HUES48 (cell line): Measurements from ENCODE around the gene BMX.

ENCODE experiments used
- H3K27ac ChIP-seq: one replicate; pipeline ENCODE4 v1.7.0; 2013; ENCODE audit warnings: low read depth, low read length, inconsistent platforms
- H3K27me3 ChIP-seq: 2 replicates; pipeline ENCODE4 v1.6.1; 2013; ENCODE audit warnings: mild to moderate bottlenecking, low read length; ENCODE audit not compliant: control insufficient read depth, insufficient read depth
- H3K36me3 ChIP-seq: 2 replicates; pipeline ENCODE4 v1.6.1; 2013; ENCODE audit warnings: low read length; ENCODE audit not compliant: control insufficient read depth, insufficient read depth
- H3K4me1 ChIP-seq: 2 replicates; pipeline ENCODE4 v1.6.1; 2013; ENCODE audit warnings: mild to moderate bottlenecking, low read length; ENCODE audit not compliant: control insufficient read depth, insufficient read depth
- H3K4me3 ChIP-seq: 2 replicates; pipeline ENCODE4 v1.5.1; 2013; ENCODE audit warnings: mild to moderate bottlenecking, low read depth, low read length
- H3K9ac ChIP-seq: 2 replicates; pipeline ENCODE4 v1.6.1; 2013; ENCODE audit warnings: mild to moderate bottlenecking, low read depth, low read length, moderate library complexity
- H3K9me3 ChIP-seq: 2 replicates; pipeline ENCODE4 v1.6.1; 2013; ENCODE audit warnings: low read length; ENCODE audit not compliant: control insufficient read depth, insufficient read depth

BMX gene

DNA sequence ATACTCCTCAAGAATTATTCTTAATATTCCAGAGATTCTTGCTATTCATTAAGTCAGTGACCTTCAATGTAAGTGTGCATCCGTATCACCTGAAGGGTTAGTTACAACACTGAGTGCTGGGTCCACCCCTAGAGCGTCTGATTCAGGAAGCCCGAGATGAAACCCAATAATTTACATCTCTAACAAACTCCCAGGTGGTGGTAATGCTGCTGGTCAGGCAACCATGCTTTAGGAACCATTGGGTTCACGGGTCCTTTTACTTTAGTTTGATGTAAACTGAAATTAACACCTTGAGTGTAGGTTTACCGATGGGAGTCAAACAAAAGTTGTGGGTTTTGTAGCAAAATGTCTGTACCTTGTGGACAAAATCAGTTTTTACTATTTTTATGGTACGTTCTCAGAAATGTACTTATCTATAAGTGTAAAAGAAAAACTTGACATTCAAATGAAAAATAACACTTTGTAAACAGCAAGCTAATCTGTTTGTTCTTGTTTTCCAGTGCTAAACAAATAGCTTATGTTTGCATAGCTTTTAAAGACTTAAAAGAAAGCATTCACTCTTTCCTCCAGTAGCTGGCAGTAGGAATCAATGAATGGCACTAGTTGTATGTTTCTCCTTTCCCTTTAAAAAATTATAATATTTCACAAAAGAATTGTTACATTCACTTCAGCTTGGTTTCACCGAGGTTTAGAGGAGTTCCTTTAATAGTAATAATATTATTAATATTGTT is 67.4 kb downstream of the BMX start:
- H3K36me3 ChIP-seq = no peaks in the 10 kb centered on the region
- H3K27me3 ChIP-seq = no peaks in the 10 kb centered on the region
- H3K4me1 ChIP-seq = peaks cover 27% of the 10 kb centered on the region
- no peak overlapping the region for H3K27ac ChIP-seq
- H3K4me3 ChIP-seq = no peak overlapping the region; the same call in 1 of the 2 replicates
- no peak overlapping the region for H3K9ac ChIP-seq
- H3K9me3 ChIP-seq = no peaks in the 10 kb centered on the region

DNA sequence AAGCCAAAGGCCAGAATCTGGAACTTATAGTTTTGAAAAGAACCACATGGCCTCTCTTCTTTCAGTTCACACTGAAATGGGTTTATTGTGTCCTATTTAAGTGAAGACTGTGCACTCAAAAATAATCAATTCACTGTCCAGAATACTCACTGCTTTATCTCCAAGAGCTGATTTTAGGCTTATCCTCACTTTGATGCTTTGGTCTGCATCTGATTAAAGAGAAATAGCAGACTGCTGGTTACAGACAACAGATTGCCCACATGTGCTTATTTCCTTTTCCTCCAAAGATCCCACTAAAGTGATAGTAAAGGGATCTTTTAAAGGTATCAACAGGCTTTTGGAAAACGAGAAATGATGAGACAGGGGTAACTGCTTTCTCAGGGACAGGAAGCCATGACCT is 69.5 kb downstream of the BMX start:
- Histone ChIP-seq H3K27me3 (0 out of 2 replicates have a peak, but pooled peaks cover 6% of the 10 kb centered on the region), H3K27ac (no peak overlapping the region), H3K9ac (no peak overlapping the region), H3K4me3 (no peak overlapping the region), H3K36me3 (no peaks in the 10 kb centered on the region), H3K4me1 (peaks cover 27% of the 10 kb centered on the region), H3K9me3 (no peaks in the 10 kb centered on the region)

DNA sequence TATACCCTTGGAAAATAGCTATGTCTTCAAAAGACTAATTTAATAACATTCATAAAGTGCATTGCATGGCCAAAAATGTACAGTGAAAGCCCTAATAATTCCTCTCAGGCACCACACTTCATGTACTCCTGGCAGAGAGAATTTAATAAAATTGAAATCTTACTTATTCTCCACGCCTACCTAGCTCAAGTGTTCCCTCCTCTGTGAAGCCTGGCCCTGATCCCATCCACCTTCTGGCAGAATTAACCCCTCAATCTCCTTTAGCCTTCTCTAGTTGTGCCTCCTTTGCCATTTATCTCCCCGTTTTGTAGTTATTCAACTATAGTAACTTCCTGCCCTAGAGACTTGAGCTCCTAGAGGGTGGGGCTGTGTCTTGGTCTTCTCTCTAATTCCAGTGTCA is 73.4 kb downstream of the BMX start:
- Histone ChIP-seq H3K9me3 (no peaks in the 10 kb centered on the region), H3K27me3 (peaks cover 16% of the 10 kb centered on the region), H3K36me3 (no peaks in the 10 kb centered on the region), H3K4me1 (peaks cover 16% of the 10 kb centered on the region), H3K9ac (no peak overlapping the region), H3K4me3 (no peak overlapping the region), H3K27ac (no peak overlapping the region)

DNA sequence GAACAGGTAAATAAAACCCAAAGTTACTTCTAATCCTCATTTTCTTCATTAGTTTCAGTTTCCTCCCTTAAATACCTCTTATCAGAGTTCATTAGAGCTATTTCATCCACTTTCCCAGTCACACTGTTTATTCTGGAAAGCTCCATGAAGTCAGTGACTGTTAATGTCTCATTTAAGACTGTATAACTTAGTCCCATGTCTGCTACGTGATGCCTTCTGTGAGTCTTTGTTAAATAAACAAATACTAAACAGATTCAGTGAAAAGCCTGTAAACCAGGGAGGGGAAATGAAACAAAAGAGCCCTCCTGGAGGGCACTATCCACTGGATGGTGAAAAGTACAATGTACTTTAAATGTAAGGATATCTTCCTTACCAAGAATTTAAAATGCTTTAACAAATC is 75.4 kb downstream of the BMX start:
- H3K27me3 ChIP-seq = peaks cover 16% of the 10 kb centered on the region

DNA sequence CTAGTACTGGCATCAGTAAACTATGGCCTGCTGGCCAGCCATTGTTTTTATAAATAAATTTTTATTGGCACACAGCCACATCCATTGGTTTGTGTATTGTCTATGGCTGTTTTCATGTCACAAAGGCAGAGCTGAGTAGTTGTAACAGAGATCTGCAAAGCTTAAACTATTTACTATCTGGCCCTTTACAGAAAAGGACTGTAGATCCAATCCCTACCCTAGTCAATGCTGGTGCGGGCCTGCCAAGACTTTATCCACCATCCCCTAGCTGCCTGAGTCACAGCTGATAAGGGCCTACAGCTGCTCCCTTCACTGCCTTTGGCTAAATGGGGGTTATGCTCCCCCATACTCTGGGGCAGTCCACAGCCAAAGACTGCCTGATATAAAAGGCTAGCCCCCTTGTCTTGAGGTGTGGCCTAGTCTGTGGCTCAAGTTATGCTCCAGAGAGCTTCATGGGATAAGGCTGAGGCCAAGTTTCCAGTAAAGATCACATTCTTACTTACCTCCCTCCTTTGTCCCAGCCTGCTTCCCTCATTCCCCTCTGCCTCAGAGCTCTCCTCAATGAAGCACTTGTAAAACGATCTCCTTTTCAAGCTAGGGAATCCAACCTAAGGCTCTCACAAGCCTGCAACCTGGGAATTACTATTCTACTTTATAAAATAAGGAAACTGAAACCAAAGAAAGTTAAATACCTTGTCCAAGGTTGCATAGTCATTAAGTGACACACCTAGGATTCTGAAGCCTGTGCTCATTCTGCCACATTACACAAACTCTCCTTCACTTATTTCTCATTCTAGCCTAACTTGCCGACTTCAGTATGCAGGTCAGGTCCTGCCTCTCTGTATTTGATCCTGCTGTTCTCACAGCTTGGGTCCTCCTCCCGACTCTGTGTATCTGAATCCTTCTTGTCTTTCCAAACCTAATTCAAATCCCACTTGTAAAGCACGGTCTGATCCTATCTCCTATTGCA is 79.5 kb downstream of the BMX start:
- H3K4me3 ChIP-seq = no peak overlapping the region
- H3K9ac ChIP-seq = no peak overlapping the region
- peaks cover 11% of the 10 kb centered on the region for H3K27me3 ChIP-seq
- H3K4me1 ChIP-seq = peaks cover 32% of the 10 kb centered on the region
- peak overlapping the region; percentile 11 for H3K27ac ChIP-seq
- H3K36me3 ChIP-seq = no peaks in the 10 kb centered on the region
- no peaks in the 10 kb centered on the region for H3K9me3 ChIP-seq

More for the DNA sequence above, 75.4 kb downstream of the BMX start:
- no peaks in the 10 kb centered on the region for H3K9me3 ChIP-seq
- H3K9ac ChIP-seq = no peak overlapping the region
- peaks cover 30% of the 10 kb centered on the region for H3K4me1 ChIP-seq
- no peak overlapping the region for H3K4me3 ChIP-seq
- no peaks in the 10 kb centered on the region for H3K36me3 ChIP-seq
- no peak overlapping the region for H3K27ac ChIP-seq

DNA sequence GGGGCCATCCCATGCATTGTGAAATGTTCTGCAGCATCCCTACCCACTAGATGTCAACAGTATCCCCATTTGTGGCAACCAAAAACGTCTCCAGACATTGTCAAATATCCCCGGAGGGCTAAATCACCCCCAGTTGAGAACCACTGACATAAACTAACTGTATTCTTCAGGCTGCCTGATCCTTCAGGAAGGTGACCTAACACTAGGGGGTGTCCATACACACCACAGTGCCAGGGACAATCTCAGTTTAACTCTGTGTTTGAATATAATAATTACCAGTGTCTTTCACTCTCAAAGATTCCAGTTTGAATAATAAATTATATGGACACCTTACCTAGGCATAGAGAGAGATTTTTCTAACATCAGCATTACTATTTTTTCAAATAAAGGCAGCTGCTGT is 93.8 kb downstream of the BMX start:
- Histone ChIP-seq H3K4me1 (no peaks in the 10 kb centered on the region), H3K27me3 (peaks cover 15% of the 10 kb centered on the region), H3K9ac (no peak overlapping the region), H3K9me3 (no peaks in the 10 kb centered on the region), H3K27ac (no peak overlapping the region), H3K36me3 (no peaks in the 10 kb centered on the region), H3K4me3 (no peak overlapping the region)

DNA sequence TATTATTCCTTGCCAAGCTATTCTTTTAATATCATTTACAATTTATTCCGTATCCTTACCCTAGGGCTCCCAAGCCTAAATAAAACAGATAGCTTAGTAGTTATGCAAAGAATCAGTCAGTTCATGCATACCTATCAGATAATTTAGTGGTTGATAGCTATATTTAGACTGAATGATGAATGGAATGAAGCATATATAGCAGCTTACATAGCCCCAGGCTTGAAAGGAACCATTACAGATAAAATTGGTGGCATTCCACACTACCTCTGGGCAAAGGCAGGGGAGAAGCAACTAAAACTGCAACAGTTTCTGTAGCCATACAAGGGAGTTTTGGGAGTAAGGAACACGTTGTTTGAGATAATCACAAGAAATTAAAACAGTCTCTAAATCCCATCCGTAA is 97.4 kb downstream of the BMX start:
- H3K4me3 ChIP-seq = no peak overlapping the region
- H3K27me3 ChIP-seq = peaks cover 9% of the 10 kb centered on the region; the same call in 1 of the 2 replicates
- no peaks in the 10 kb centered on the region for H3K9me3 ChIP-seq
- H3K36me3 ChIP-seq = no peaks in the 10 kb centered on the region
- H3K27ac ChIP-seq = no peak overlapping the region
- no peaks in the 10 kb centered on the region for H3K4me1 ChIP-seq
- H3K9ac ChIP-seq = no peak overlapping the region

DNA sequence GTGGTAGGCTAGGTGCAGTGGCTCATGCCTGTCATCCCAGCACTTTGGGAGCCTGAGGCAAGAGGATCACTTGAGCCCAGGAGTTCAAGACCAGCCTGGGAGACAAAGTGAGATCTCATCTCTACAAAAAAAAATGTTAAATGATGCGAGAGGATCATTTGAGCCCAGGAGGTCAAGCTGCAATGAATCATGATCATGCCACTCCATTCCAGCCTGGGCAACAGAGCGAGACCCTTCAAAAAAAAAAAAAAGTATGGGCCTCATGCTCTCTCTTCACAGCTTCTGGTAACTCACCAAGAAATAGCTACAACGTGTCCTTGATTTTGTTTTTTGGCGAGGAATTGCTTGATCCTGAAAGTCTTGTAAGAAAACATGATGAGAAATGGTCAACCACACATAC is 98.9 kb downstream of the BMX start:
- Histone ChIP-seq H3K9me3 (no peaks in the 10 kb centered on the region), H3K4me1 (no peaks in the 10 kb centered on the region), H3K27me3 (peaks cover 4% of the 10 kb centered on the region; the same call in 1 of the 2 replicates), H3K36me3 (no peaks in the 10 kb centered on the region), H3K9ac (no peak overlapping the region), H3K4me3 (no peak overlapping the region), H3K27ac (no peak overlapping the region)

DNA sequence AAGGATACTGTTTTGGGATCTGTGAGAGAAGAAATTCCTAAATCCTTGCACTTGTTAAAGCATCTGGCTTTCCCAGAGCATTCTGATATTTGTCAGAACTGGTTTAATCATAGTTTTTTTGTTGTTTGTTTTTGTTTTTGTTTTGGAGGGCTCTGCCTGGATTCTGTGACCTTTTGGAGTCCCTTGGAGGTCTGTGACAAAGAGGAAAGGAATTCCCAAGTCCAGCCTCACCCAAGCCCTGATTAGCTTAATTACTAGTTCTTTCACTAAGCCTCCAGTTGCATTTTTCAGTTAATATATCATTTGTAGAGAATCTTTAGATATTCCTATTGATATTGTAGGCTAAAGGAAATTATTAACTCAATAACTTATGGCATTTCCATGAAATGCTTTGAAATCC is 99.4 kb downstream of the BMX start:
- no peak overlapping the region for H3K9ac ChIP-seq
- no peaks in the 10 kb centered on the region for H3K9me3 ChIP-seq
- H3K27me3 ChIP-seq = peaks cover 4% of the 10 kb centered on the region; the same call in 1 of the 2 replicates
- no peaks in the 10 kb centered on the region for H3K36me3 ChIP-seq
- no peak overlapping the region for H3K4me3 ChIP-seq
- no peak overlapping the region for H3K27ac ChIP-seq
- no peaks in the 10 kb centered on the region for H3K4me1 ChIP-seq

DNA sequence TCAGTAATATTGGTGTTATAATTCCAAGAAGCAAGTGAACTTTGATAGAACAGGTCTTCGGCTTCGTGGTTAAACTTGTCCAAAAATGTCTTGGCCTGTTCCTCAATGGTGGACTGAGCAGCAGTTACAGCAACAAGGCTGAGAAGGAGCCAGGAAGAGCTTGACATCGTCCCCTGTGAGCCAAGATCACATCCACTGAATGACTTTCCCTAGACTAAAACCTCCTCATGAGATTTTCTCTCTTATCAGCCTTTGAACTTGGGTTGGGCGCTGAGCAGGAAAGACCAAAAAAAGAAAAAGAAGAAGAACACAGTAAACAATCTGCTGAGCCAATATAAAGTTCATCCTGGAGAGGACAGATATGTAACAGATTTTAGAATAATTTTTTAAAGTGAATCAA is 100.1 kb downstream of the BMX start, which contains the start of gene ACE2:
TSS of gene ACE2 (minus strand) at position 216 of the 400 bp plus-strand sequence. CDS start at position 167, 49 bp downstream.
- Histone ChIP-seq H3K27me3 (peaks cover 4% of the 10 kb centered on the region; the same call in 1 of the 2 replicates), H3K9ac (no peak within 1 kb of the TSS), H3K9me3 (no peaks in the 10 kb centered on the region), H3K36me3 (no peaks in the 10 kb centered on the region), H3K4me1 (no peaks in the 10 kb centered on the region), H3K27ac (no peak within 1 kb of the TSS), H3K4me3 (no peak within 1 kb of the TSS)

DNA sequence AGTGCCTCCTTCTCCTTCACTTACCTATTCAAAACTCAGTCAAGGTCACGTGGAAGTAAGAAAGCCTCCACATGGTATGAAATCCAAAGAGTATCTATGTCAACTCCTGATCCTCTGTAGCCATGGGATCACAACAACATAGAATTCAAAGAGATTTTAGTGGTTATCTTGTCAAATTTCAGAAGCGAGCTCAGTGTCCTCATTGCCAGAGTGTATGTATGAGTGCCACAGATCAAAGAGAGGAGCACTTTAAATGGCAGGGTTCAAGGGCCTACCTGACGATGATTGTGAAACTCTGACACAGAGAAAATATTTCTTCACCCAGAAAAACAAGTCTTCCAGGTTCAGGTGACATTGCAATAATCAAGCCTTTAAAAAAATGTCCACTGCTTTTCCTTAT is 101.3 kb downstream of the BMX start:
- Histone ChIP-seq H3K27ac (no peak overlapping the region), H3K9ac (no peak overlapping the region), H3K4me1 (peaks cover 5% of the 10 kb centered on the region; the same call in 1 of the 2 replicates), H3K9me3 (no peaks in the 10 kb centered on the region), H3K36me3 (no peaks in the 10 kb centered on the region), H3K27me3 (0 out of 2 replicates have a peak, but pooled peaks cover 4% of the 10 kb centered on the region), H3K4me3 (no peak overlapping the region)
